Measurements from ENCODE around the gene XYLB. TPM values are rescaled to one million over a fixed set of nuclear protein-coding genes. Genes with fewer than 3 reads are reported as not detected.
"Not testable (repeated sequence)": the region's sequence is repeated elsewhere in the genome, so short reads cannot be mapped to it uniquely, and the experiment has no call there.

The XYLB gene
- total RNA-seq, 1 experiment from 2014 or later: 11.2 TPM

GRCh38 chr3:38443205-38443604, 96.6 kb downstream of the XYLB start:
- H2AFZ ChIP-seq (ENCODE audit: low read length); H3K79me2 ChIP-seq (ENCODE audit: low read length); H3K9ac ChIP-seq (ENCODE audit: low read length); H3K27me3 ChIP-seq (ENCODE audit: low read length); POLR2A ChIA-PET (ENCODE audit: unreplicated experiment); ATAC-seq; H3K9me2 ChIP-seq (replicated peaks; ENCODE audit: low read length); BruUV-seq (replicated peaks); H3K27ac ChIP-seq (ENCODE audit: low read length); DNase-seq; intact Hi-C loops (cut with micrococcal nuclease); H3K36me3 ChIP-seq (ENCODE audit: low read depth, low read length); H4K20me1 ChIP-seq (ENCODE audit: low read length); H3K4me2 ChIP-seq (ENCODE audit: low read length); H3K4me1 ChIP-seq (ENCODE audit: insufficient read depth, low read length); CTCF ChIA-PET; H3K4me3 ChIP-seq (ENCODE audit: low read length); H3F3A ChIP-seq (ENCODE audit: low read length, unreplicated experiment); H3K9me3 ChIP-seq (ENCODE audit: low read length): not testable (repeated sequence)

DNA sequence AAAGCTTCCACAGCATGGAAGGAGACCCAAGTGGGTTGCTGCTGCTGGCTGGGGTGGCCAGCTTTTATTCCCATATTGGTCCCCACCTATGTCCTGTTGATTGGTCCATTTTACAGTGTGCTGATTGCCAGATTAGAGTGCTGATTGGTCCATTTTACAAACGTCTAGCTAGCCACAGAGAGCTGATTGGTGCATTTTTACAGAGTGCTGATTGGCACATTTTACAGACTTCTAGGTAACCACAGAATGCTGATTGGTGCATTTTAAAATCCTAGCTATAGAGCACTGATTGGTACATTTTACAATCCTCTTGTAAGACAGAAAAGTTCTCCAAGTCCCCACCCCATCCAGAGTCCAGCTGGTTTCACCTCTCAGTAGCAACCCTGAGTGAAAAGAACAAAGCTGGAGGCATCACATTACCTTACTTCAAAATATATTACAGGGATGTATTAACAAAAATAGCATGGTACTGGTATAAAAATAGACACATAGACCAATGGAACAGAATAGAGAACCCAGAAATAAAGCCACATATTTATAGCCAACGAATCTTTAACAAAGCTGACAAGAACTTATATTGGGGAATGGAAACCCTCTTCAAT, 99.6 kb downstream of the XYLB start:
- ATAC-seq: no peak
- CTCF ChIA-PET: no interaction called here
- no peaks in the 10 kb centered on the region; the same call in 1 of the 2 replicates for H3K9me3 ChIP-seq (ENCODE audit: low read length)

DNA sequence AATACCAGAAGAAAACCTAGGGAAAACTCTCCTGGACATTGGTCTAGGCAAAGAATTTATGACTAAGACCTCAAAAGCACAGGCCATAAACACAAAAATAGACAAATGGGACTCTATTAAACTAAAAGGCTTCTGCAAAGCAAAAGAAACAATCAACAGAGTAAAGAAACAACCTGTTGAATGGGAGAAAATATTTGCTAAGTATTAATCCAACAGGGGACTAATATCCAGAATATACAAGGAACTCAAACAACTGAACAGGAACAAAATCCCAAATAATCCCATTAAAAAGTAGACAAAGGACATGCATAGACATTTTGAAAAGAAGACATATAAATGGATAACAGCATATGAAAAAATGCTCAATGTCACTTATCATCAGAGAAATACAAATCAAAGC, 100.2 kb downstream of the XYLB start:
- Histone ChIP-seq H3K4me2 (ENCODE audit: low read length) (no peak overlapping the region), H3K27me3 (ENCODE audit: low read length) (no peaks in the 10 kb centered on the region), H3K36me3 (ENCODE audit: low read depth, low read length) (no peaks in the 10 kb centered on the region), H3K27ac (ENCODE audit: low read length) (no peak overlapping the region), H3K9me2 (replicated peaks; ENCODE audit: low read length) (no peaks in the 10 kb centered on the region), H2AFZ (ENCODE audit: low read length) (no peak overlapping the region), H3K9me3 (ENCODE audit: low read length) (no peaks in the 10 kb centered on the region; the same call in 1 of the 2 replicates), H3K79me2 (ENCODE audit: low read length) (no peaks in the 10 kb centered on the region), H3K9ac (ENCODE audit: low read length) (no peak overlapping the region), H3K4me3 (ENCODE audit: low read length) (no peak overlapping the region), H4K20me1 (ENCODE audit: low read length) (no peaks in the 10 kb centered on the region), H3F3A (ENCODE audit: low read length, unreplicated experiment) (no peaks in the 10 kb centered on the region), H3K4me1 (ENCODE audit: insufficient read depth, low read length) (no peaks in the 10 kb centered on the region)
- no peak for TF ChIP-seq EZH2phosphoT487 (IDR thresholded peaks at IDR 0.05; ENCODE audit: borderline replicate concordance, low read length)
- TF ChIP-seq CTCF (conservative IDR thresholded peaks at IDR 0.05; ENCODE audit: low read depth, low read length): no peak
- no peak for TF ChIP-seq EZH2 (IDR thresholded peaks at IDR 0.05; ENCODE audit: low read length, unreplicated experiment)
- ChIA-PET CTCF (no interaction called here), POLR2A (ENCODE audit: unreplicated experiment) (no interaction called here)
- BruUV-seq (replicated peaks): no TSS peak
- ATAC-seq (no peak), DNase-seq (no peak)
- intact Hi-C loops (cut with micrococcal nuclease): no loop called here

More for the DNA sequence above, 99.6 kb downstream of the XYLB start:
- Histone ChIP-seq H3K27me3 (ENCODE audit: low read length) (no peaks in the 10 kb centered on the region), H3K9ac (ENCODE audit: low read length) (no peak overlapping the region), H3F3A (ENCODE audit: low read length, unreplicated experiment) (no peaks in the 10 kb centered on the region), H3K27ac (ENCODE audit: low read length) (no peak overlapping the region), H4K20me1 (ENCODE audit: low read length) (no peaks in the 10 kb centered on the region), H3K4me1 (ENCODE audit: insufficient read depth, low read length) (no peaks in the 10 kb centered on the region), H3K79me2 (ENCODE audit: low read length) (no peaks in the 10 kb centered on the region), H2AFZ (ENCODE audit: low read length) (no peak overlapping the region), H3K36me3 (ENCODE audit: low read depth, low read length) (no peaks in the 10 kb centered on the region), H3K9me2 (replicated peaks; ENCODE audit: low read length) (no peaks in the 10 kb centered on the region), H3K4me3 (ENCODE audit: low read length) (no peak overlapping the region), H3K4me2 (ENCODE audit: low read length) (no peak overlapping the region)
- intact Hi-C loops (cut with micrococcal nuclease): no loop called here
- TF ChIP-seq EZH2 (IDR thresholded peaks at IDR 0.05; ENCODE audit: low read length, unreplicated experiment) (no peak), EZH2phosphoT487 (IDR thresholded peaks at IDR 0.05; ENCODE audit: borderline replicate concordance, low read length) (no peak), CTCF (conservative IDR thresholded peaks at IDR 0.05; ENCODE audit: low read depth, low read length) (no peak)
- POLR2A ChIA-PET (ENCODE audit: unreplicated experiment): no interaction called here
- BruUV-seq (replicated peaks): no TSS peak
- DNase-seq: no peak

Data from PC-3 (cell line).